Naive thymus-derived CD4-positive, alpha-beta T cell (primary cell): Measurements from ENCODE around the gene PLOD2. TPM values are rescaled to one million over a fixed set of nuclear protein-coding genes. Genes with fewer than 3 reads are reported as not detected.

Source experiments
- polyA plus RNA-seq, 2 donors: library from polyadenylated mRNA; unstranded; fragments of 300-500 nt; fragmentation: Illumina TruSeq; gene quantifications; one replicate each; pipeline ENCODE4 v1.2.3, GENCODE V29; 2021
- total RNA-seq, 6 experiments: library from RNA in 5 of 6; stranded (reverse) in 5 of 6; gene quantifications; 1 replicate in 5 of 6; 2 replicates in 1 of 6; pipeline ENCODE4 v1.2.3 and lab custom pipeline; 2021 to 2026

Gene PLOD2
- total and polyA plus RNA-seq, 7 experiments from 2014 or later, result 0.34 to 1.4 TPM; not detected in 5

Other genes starting within 250 kb of the PLOD2 start
- under 1 TPM in 1 of 5 experiments, not detected in 4; 0.42 TPM for gene PLSCR4, start 89.9 kb upstream of the PLOD2 start, total RNA-seq
- gene PLSCR4, start 89.9 kb upstream of the PLOD2 start, polyA plus RNA-seq, result not detected